Uterus (tissue), 2 donors: ENCODE results near the gene KCNAB2.

Experiments
- CTCF ChIP-seq, 4 experiments: fragments of 200-600 bp in 2 of 4; fragments of 450-650 bp in 2 of 4; sonication (generic) in 2 of 4; IDR thresholded peaks; one replicate each; pipeline ENCODE4 v1.5.1; 2016 to 2019; ENCODE audit warnings: antibody characterized with exemption in 4 of 4, mild to moderate bottlenecking in 2 of 4, moderate library complexity in 1 of 4
- POLR2A ChIP-seq, 2 donors: fragments of 450-650 bp; IDR thresholded peaks; one replicate each; pipeline ENCODE4 v1.6.1; 2016; ENCODE audit warnings: antibody characterized with exemption in 2 of 2, mild to moderate bottlenecking in 1 of 2, moderate library complexity in 1 of 2

DNA sequence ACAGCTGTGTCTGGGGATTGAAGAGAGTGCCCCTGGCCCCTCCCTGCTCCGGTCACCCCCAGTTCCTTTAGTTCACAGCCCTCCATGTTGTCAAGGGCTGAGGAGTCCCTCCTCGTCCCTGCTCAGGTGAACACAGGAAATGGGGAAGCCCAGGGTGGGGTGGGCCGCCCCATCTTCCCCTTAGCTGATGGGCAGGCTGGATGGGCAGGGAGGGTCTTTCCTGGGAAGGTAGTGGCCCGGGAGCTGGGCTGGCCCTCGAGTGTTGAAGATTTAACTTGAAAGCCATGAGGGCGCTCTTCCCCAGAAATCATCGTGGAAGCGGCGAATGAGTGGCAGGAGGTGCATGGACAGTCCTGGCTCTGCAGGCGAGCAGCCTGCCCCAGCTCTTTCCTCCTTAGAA is 35.1 kb upstream of the KCNAB2 start:
- no peak for TF ChIP-seq CTCF (IDR thresholded peaks at IDR 0.05)
- no peak for TF ChIP-seq POLR2A (IDR thresholded peaks at IDR 0.05)
